ENCODE data around the gene HES1.

HES1 gene

DNA sequence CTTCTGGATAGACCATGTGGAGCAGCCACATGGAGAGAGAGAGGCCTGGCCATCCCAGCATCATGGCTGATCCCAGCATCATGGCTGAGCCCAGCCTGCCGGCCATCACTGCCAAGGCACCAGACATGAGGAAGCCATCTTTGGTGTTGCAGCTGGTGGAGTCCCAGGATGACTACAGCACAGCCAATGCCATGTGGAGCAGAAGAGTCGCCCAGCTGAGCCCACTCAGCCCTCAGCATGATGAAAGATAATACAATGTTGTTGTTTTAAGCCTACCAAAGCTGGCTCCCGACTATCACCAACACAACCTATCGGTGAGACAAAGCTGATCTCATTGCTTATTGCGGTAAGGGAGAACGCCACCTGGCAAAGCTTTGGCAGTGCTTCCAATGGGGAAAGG is 18.4 kb downstream of the HES1 start:
- Histone ChIP-seq H3K27me3 (ENCODE audit: insufficient read depth, low read length, poor library complexity) (no peaks in the 10 kb centered on the region), H3K4me3 (ENCODE audit: low read depth in 1 of 2, low read length in 2 of 2) (no peak overlapping the region), H3K9ac (ENCODE audit: low read depth, low read length) (no peak overlapping the region), H3K36me3 (ENCODE audit: insufficient read depth, low read length) (no peaks in the 10 kb centered on the region), H3K4me2 (ENCODE audit: insufficient read depth, low read length) (no peak overlapping the region), H4K20me1 (ENCODE audit: insufficient read depth, low read length) (no peaks in the 10 kb centered on the region), H3K9me3 (ENCODE audit: insufficient read depth, low read length, severe bottlenecking) (peaks cover 3% of the 10 kb centered on the region), H3K79me2 (ENCODE audit: insufficient read depth, low read length) (no peaks in the 10 kb centered on the region), H2AFZ (ENCODE audit: low read depth, low read length) (no peak overlapping the region), H3K27ac (ENCODE audit: low read length) (no peak overlapping the region), H3K4me1 (ENCODE audit: insufficient read depth, low read length) (no peaks in the 10 kb centered on the region)
- TF ChIP-seq EZH2 (IDR thresholded peaks at IDR 0.05; ENCODE audit: borderline replicate concordance, low read depth, low read length, severe bottlenecking) = no peak
- TF ChIP-seq, protein P1, sequence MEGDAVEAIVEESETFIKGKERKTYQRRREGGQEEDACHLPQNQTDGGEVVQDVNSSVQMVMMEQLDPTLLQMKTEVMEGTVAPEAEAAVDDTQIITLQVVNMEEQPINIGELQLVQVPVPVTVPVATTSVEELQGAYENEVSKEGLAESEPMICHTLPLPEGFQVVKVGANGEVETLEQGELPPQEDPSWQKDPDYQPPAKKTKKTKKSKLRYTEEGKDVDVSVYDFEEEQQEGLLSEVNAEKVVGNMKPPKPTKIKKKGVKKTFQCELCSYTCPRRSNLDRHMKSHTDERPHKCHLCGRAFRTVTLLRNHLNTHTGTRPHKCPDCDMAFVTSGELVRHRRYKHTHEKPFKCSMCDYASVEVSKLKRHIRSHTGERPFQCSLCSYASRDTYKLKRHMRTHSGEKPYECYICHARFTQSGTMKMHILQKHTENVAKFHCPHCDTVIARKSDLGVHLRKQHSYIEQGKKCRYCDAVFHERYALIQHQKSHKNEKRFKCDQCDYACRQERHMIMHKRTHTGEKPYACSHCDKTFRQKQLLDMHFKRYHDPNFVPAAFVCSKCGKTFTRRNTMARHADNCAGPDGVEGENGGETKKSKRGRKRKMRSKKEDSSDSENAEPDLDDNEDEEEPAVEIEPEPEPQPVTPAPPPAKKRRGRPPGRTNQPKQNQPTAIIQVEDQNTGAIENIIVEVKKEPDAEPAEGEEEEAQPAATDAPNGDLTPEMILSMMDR (IDR thresholded peaks at IDR 0.05; ENCODE audit: borderline replicate concordance, extremely low read depth, low read length, poor library complexity, severe bottlenecking) = no peak
- DNase-seq (no peak), ATAC-seq (ENCODE audit: insufficient read depth, low read depth) (no peak)

DNA sequence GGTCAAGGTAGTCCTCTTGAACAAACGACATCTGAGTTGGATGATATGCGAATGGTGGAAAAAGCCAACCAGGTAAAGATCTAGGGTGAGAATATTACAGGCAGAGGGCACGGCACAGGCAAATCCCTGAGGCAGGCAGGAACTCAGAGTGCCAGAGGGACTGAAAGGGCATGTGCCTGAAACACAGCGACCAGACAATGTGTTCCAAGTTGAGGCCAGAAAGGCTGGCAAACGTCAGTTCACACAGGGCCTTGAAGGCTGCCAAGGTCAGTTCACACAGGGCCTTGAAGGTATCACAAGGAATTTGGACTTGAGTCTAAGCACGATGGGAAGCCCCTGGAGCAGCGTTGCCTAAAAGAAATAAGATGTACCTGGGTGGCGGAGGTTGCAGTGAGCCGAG is 20.1 kb downstream of the HES1 start:
- no peak overlapping the region for H2AFZ ChIP-seq (ENCODE audit: low read depth, low read length)

DNA sequence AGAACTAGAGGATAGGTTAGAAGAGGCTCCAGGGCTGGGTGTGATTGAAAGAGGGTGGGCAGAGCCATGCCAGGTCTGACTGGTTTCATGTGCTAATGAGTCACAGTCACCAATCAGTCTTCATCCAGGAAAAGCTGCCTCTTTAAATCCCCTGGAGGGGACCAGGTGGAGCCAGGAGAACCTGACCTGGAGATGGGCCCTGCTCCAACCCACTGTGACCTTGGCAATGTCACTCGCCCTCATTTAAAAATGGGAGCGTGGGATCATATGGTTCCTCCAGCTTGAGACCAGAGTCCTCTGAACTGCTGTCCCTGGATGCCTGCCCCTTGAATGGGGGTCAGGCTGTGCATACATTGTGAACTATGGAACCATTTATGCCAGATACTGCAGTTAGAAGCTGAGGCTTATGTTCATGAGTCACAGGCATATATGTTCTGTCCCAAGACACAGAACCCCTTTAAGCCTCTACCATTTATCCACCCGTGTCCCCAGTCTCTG is 23.0 kb downstream of the HES1 start:
- Histone ChIP-seq H3K27ac (ENCODE audit: low read length) (no peak overlapping the region), H3K79me2 (ENCODE audit: insufficient read depth, low read length) (no peaks in the 10 kb centered on the region), H2AFZ (ENCODE audit: low read depth, low read length) (no peak overlapping the region), H3K27me3 (ENCODE audit: insufficient read depth, low read length, poor library complexity) (no peaks in the 10 kb centered on the region), H3K36me3 (ENCODE audit: insufficient read depth, low read length) (no peaks in the 10 kb centered on the region), H3K9me3 (ENCODE audit: insufficient read depth, low read length, severe bottlenecking) (peaks cover 3% of the 10 kb centered on the region), H3K4me1 (ENCODE audit: insufficient read depth, low read length) (no peaks in the 10 kb centered on the region), H4K20me1 (ENCODE audit: insufficient read depth, low read length) (no peaks in the 10 kb centered on the region), H3K4me2 (ENCODE audit: insufficient read depth, low read length) (no peak overlapping the region), H3K4me3 (ENCODE audit: low read depth in 1 of 2, low read length in 2 of 2) (no peak overlapping the region), H3K9ac (ENCODE audit: low read depth, low read length) (no peak overlapping the region)
- no peak for ATAC-seq (ENCODE audit: insufficient read depth, low read depth)
- TF ChIP-seq, protein P1 (IDR thresholded peaks at IDR 0.05; ENCODE audit: borderline replicate concordance, extremely low read depth, low read length, poor library complexity, severe bottlenecking) = no peak
- TF ChIP-seq EZH2 (IDR thresholded peaks at IDR 0.05; ENCODE audit: borderline replicate concordance, low read depth, low read length, severe bottlenecking) = no peak
- no peak for DNase-seq

More for the DNA sequence above, 20.1 kb downstream of the HES1 start:
- H3K4me3 ChIP-seq (ENCODE audit: low read depth in 1 of 2, low read length in 2 of 2) = no peak overlapping the region
- H3K9me3 ChIP-seq (ENCODE audit: insufficient read depth, low read length, severe bottlenecking) = peaks cover 3% of the 10 kb centered on the region
- no peak for DNase-seq
- H3K27me3 ChIP-seq (ENCODE audit: insufficient read depth, low read length, poor library complexity) = no peaks in the 10 kb centered on the region
- no peak for ATAC-seq (ENCODE audit: insufficient read depth, low read depth)
- no peaks in the 10 kb centered on the region for H3K79me2 ChIP-seq (ENCODE audit: insufficient read depth, low read length)
- TF ChIP-seq, protein P1 (IDR thresholded peaks at IDR 0.05; ENCODE audit: borderline replicate concordance, extremely low read depth, low read length, poor library complexity, severe bottlenecking) = no peak
- no peak for TF ChIP-seq EZH2 (IDR thresholded peaks at IDR 0.05; ENCODE audit: borderline replicate concordance, low read depth, low read length, severe bottlenecking)
- H3K4me2 ChIP-seq (ENCODE audit: insufficient read depth, low read length) = no peak overlapping the region
- no peaks in the 10 kb centered on the region for H3K4me1 ChIP-seq (ENCODE audit: insufficient read depth, low read length)
- no peaks in the 10 kb centered on the region for H3K36me3 ChIP-seq (ENCODE audit: insufficient read depth, low read length)
- no peak overlapping the region for H3K27ac ChIP-seq (ENCODE audit: low read length)
- no peak overlapping the region for H3K9ac ChIP-seq (ENCODE audit: low read depth, low read length)
- no peaks in the 10 kb centered on the region for H4K20me1 ChIP-seq (ENCODE audit: insufficient read depth, low read length)

DNA sequence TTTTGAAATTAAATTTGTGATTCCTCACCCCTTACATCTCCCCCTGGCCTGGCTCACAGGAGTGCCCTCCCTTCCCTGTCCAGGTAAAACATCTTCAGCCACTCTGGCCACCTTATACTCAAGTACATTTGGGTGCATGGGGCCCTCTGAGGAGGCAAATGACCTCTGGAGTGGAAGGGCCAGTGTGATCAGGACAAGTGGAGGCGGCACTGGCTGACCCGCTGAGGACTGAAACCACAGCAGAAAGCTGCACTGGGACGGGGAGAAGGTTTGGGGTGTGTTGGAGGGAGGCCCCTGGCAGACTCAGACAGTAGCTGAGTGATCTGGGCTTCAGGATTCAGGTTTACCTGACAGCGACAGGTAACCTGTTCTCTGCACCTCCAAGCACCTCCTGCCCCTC is 24.2 kb downstream of the HES1 start:
- Histone ChIP-seq H3K4me2 (ENCODE audit: insufficient read depth, low read length) (no peak overlapping the region), H3K9me3 (ENCODE audit: insufficient read depth, low read length, severe bottlenecking) (no peaks in the 10 kb centered on the region), H4K20me1 (ENCODE audit: insufficient read depth, low read length) (no peaks in the 10 kb centered on the region), H3K79me2 (ENCODE audit: insufficient read depth, low read length) (no peaks in the 10 kb centered on the region), H3K36me3 (ENCODE audit: insufficient read depth, low read length) (no peaks in the 10 kb centered on the region), H2AFZ (ENCODE audit: low read depth, low read length) (no peak overlapping the region), H3K9ac (ENCODE audit: low read depth, low read length) (no peak overlapping the region), H3K27me3 (ENCODE audit: insufficient read depth, low read length, poor library complexity) (no peaks in the 10 kb centered on the region), H3K4me3 (ENCODE audit: low read depth in 1 of 2, low read length in 2 of 2) (no peak overlapping the region), H3K27ac (ENCODE audit: low read length) (no peak overlapping the region), H3K4me1 (ENCODE audit: insufficient read depth, low read length) (no peaks in the 10 kb centered on the region)
- ATAC-seq (ENCODE audit: insufficient read depth, low read depth) (no peak), DNase-seq (no peak)
- TF ChIP-seq EZH2 (IDR thresholded peaks at IDR 0.05; ENCODE audit: borderline replicate concordance, low read depth, low read length, severe bottlenecking) = no peak
- TF ChIP-seq, protein P1 (IDR thresholded peaks at IDR 0.05; ENCODE audit: borderline replicate concordance, extremely low read depth, low read length, poor library complexity, severe bottlenecking) = no peak
